SIG-M5 treated with dmso at 0.1 percent for 504 hours (cell line): ENCODE data around the gene SAMD4A.
"Not testable (repeated sequence)": the region's sequence is repeated elsewhere in the genome, so short reads cannot be mapped to it uniquely, and the experiment has no call there.

ENCODE experiments used
- DNase-seq: peaks from one replicate; lab custom pipeline; 2025; ENCODE audit not compliant: unreplicated experiment; lab: John Stamatoyannopoulos, UW

SAMD4A gene

DNA sequence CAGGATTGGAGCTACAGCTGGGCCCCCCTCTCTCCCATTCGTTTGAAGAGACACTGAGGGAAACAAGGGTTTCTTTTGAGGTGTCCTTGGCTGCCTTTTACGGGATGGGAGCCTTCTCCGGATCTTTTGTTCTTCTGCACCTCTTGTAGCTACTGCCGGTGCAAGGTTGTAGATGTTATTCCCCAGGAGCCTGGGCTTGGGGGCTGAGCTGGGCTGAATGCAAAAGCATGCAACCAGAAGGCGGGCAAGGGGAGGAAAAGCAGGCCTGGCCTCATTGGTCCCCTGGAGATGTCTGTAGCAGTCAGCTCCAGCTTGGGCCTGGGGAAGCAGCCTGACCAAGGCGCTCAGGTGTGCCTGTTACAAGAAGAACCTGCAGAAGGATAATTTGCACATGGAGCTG, 225.4 kb downstream of the SAMD4A start:
- DNase-seq, result no peak

DNA sequence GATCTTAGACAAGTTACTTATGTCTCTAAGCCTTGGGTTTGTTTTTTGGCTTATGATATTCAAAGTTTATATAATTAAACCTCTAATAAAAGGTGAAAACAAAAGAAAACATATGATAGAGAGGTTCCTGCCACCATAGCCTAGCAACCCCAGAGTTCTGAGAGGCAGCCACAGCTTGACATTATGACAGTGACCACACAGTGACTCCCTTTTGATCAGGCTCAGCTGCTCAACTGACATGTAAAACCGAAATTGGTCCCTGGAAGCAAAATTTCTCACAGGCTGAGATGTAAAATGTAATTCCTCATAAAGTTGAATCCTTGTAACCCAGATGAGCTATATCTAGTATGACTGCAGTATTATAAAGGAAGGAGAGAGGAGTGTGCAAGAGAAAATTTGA, 227.2 kb downstream of the SAMD4A start:
- no peak for DNase-seq

DNA sequence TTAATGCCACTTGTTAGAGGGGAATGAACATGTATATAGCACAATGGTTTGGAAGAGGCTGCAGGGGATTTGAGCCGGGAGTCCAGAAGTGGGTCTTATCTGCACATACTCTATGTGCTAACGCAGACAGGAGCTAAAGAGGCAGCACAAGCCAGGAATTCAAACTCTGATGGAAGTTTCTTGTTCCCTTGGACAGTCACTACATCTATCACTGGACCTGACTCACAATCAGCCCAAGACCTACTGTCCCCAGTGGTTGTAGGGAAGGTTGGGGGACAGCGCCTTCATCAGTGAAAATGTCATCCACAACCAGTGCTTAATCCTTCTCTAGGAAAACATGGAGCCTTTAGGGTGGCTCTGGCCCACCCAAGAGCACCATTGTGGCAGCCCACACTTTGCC, 227.9 kb downstream of the SAMD4A start:
- DNase-seq, result no peak

DNA sequence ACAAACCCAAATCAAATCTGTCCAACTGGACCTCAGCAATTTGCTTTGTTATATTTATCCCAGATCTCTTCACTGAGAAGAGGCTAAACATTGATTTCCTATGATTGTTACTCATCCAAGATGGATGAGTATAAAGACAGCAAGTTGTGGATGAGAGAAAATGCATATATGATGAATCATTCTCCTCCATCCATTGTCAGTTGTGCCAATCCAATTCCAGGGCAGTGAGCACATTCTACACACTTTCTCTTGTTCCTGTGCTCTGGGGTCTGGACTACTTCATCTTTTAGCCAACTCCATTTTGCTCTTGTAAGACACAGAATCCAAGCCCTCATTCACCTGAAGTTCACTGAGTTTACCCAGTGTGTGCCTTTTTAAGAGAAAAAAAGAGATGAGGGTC, 230.0 kb downstream of the SAMD4A start:
- DNase-seq, result no peak

DNA sequence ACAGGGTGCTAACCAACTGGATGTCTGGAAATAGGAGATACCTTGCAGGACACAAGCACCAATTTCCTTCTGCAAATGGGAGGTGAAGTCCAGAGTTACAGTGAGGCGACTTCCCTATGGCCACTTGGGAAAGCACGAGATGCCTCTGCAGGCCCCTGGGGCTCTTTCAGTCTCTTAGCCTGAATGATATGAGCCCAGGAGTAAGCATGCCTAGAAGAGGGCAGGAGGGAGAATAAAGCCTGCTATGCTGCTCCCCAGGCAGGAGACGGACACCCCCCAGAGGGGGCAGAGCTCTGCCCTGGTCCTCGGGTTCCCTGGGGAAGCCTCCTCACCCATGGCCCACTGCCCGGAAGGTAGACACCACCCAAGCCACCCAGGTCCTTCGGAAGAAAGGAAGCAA, 230.6 kb downstream of the SAMD4A start:
- DNase-seq, result no peak

DNA sequence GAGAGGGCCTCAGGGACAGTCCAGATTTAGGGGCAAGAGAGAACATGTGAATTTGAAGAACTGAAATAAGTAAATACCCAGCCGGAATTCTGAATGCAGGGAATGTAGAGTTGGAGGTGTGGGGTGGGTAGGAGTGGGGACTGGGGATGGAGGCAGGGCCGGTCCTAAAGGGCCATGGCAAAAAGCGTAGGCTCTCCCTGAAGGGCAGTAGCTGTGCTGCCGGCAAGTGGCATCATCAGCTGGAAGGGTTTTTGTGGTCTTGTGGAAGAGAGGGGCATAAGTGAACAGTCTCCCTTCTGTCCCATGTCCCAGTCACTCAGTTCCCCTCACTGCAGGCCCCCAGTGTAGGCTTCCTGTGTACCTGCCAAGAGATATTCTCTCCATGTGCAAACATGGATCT, 231.1 kb downstream of the SAMD4A start:
- no peak for DNase-seq

DNA sequence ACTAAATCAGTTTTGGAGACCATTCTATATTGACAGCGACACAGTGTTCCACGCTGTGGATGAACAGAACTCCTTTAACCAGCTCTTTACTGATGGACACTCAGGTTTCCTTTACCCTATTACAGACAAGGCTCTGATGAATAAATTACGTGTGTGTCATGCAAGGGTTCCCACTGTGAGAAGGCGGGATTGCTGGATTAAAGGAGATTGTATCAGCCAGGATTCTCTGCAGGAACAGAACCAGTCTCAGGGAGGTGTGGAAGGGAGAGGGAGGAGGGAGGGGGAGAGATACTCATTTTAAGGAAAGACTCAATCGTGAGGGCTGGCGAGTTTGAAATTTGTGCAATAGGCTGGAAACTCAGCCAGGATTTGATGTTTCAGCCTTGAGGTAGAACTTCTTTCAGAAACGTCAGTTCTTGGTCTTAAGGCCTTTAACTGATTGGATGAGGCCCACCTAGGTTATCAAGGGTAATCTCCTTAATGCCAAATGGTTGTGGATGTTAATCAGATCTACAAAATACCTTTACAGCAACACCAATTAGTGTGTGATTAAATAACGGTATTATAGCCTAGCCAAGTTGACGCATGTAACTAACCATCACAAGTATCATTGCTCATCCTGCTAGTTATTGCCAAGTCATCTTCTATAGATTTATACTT, 231.7 kb downstream of the SAMD4A start:
- DNase-seq, result no peak

DNA sequence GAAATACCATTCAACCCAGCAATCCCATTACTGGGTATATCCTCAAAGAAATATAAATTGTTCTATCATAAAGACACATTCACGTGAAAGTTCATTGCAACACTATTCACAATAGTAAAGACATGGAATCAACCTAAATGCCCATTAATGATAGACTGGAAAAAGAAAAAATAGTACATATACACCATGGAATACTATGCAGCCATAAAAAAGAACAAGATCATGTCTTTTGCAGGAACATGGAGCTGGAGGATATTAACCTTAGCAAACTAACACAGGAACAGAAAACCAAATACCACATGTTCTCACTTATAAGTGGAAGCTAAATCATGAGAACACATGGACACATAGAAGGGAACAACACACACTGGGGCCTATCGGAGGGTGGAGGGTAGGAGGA, 234.6 kb downstream of the SAMD4A start:
- not testable (repeated sequence) for DNase-seq

DNA sequence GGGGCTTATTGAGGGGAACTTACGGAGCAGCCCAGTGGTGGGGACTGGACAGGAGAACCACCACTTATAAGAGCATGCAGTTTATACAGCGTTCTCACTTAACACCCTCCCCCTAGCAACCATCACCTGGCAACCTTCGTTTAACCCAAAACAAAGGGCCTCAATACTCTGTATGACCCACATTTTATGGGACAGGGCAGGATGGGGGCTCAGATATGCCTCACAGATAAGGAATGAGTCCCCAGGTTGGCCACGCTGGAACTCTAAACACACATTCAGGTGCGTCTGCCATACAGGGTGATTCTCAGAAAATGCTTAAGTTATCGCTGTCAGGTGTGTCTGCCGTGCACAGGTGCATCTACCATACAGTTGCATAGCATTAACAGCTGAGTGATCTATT, 236.5 kb downstream of the SAMD4A start:
- DNase-seq, result no peak

DNA sequence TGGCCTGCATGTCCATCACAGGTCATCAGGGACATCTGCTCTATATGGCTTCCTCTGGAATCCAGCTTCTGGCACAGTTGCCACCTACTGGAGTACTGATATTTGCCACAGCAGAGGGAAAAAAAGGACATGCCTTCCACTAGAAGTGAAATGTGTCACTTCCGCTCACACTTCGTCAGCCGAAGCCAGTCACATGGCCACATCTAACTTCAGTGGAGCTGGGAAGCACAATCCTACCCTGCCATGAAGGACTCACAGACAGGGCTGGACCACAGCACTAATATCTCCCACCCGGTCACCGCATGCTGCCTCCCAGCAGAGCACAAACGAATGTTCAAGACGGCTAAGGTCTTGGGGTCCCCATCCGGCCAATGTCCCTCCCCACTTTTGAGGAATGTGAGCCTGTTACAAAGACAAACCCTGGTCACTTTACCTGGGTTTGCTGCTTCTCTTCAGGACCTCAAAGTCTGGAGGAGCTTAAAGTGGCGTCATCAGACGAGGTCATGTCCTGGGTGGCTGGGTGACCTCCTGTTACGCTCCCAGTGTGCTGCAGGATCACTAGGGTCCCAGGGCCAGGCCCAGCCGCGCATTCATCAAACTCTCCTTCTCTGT, 237.1 kb downstream of the SAMD4A start:
- DNase-seq, result no peak

DNA sequence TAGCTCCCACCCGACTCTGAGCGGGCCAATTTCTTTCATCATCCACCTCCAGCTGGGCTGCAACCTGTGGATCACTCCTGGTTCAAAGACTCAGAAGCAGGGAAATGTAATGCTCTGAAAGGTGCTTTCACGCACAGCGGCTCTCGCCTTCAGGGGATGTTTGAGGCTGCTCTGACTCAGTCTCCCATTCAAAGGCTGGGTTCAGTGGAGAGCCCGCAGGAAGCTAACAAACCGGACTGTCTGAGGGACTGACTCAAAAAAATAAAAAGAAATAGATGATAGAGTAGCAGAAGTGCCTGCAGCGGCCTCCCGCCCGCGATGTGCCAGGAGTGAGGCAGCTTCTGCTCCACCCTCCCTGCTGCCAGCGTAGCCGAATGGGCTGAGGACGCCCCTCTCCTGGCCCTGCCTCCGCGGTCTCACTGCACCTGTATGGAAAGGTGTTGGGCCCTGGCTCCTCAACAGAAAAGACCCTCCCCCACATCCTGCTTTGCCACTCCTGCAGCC, 237.7 kb downstream of the SAMD4A start:
- no peak for DNase-seq

DNA sequence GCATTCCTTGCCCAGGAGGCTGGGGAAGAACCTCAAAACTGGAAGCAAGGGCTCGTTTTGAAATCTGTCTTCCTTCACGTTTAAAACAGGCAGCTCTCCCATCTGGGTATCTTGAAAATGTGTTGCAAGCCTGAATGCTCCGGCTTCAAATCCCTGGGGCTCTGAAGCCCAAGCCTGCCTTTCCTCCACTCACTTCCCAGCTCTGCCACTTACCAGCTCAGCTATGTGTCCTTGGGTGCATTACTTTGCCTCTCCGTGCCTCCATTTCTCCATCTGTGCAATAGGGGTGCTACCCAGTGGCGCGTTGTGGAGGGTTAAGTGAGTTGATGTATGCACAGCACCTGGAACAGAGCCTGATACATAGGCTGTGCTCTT, 238.1 kb downstream of the SAMD4A start:
- DNase-seq, result no peak

DNA sequence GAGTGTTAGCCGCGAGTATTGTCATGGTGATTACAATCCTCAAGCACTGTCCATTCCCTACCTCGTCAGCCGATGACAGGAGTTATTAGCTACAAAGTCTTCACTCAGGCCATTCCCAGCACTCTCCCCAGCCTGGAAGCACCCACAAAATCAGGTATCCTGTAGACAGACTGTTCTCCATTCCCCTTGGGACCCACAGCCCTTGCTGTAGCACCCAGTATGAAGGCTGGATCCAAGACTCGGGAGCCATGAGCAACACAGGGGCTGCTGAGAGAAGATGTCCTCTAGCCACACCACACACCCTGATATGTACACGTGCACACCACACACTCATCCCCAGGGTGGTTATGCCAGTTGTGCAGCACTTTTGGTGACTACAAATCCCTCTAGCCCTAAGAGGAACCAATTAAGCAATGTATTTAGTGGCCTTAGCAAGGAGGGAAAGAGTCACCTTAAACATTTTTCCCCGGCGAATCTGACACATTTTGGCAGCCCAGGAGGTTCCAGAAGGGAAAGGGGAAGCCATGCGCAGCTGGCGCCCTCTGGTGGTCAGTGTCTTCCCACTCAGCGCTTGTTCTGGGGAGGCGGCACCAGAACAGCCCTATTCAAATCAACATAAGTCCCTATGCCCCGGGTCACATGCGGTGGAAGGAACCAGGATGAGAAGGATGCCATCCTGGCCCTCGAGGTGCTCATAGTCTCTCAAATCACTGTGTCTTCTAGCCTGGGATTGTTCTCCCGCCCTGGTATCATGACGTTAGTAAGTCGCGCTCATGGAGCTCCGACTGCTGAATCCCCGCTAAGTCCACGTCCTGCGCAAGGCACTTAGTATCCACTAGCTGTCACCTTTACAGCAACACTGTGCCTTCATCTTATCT, 238.8 kb downstream of the SAMD4A start:
- DNase-seq, result peak; percentile 56

DNA sequence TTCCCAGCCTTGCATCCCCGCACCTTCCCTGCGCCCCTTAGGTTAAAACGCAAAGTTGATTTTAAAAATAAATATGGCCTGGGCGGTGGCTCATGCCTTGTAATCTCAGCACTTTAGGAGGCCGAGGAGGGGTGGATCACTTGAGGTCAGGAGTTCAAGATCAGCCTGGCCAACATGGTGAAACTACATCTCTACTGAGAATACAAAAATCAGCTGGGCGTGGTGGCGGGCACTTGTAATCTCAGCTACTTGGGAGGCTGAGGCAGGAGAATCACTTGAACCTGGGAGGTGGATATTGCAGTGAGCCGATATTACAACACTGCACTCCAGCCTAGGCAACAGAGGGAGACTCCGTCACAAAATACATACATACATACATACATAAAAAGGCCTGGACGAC, 239.7 kb downstream of the SAMD4A start:
- DNase-seq, result no peak

DNA sequence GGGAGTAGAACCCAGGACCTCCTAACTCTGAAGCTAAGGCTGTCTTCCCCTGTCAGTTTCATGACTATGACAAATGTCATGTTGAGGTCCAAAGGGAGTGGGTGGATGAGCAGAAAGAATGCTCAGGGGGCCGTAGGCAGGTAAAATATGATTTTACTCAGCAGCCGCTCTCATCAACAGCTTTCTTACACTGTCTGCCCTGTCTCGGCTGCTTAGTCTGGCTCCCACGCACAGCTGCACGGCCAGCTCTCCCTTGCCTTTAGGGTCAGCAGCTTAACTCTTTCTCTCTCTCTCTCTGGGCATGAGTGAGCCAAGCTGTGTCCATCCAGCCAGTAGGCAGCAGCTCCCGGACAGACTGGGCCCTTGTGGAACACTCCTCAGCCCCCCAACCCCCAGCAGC, 240.5 kb downstream of the SAMD4A start:
- no peak for DNase-seq

DNA sequence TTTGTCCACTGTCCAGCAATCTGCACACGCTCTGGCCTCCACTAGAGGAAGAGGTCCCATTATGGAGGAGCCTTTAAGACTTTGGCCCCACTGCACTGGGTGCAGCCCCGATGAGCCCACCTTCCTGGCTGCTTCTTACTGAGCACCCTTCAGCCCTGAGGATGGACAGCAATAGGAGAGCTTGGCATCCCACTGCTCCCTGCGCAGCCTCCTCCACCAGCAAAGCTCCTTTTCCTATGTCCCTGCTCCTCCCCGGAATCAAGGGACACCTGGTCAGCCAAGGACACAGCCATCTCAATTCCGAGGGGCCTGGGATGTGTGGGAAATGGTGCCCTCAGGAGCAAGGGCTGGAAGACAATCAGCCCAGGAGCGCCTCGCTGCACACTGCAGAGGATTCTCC, 241.0 kb downstream of the SAMD4A start:
- no peak for DNase-seq

DNA sequence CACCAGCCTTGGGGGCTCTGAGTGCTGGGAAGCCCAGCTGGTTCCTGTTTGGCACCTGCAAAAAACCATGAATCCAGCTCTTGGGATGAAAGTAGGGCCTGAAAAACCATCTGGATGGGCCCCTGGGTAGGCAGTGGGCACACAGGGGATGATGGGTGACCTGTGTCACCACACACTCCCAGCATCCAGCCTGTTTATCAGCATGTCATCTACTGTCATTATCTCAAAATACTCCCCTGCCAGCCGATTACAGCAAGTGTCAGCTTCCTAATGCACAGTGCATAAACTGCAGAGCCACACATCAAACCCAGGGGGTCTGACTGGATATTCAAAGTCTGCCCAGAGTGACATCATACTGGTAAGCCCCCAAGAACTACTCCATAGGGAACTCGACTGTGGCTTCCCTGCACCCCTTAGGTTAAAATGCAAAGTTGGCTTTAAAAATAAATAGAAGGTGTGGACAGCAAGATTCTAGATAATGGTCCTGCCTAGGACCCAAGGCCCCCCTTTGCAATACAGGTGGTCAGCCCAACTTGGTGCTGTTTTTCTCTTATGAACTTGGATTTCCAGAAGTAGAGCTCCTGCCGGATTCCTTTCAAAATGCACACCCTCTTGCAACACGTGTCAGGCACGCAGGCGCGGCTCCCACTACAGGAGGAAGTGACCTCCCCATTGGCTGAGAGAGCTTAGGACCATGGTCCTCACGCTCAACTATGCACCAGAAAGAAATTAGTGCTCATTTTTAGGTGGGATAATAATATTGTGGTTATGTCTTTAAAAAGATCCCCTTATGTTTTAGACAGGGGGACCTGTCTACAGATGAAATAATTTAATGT, 241.6 kb downstream of the SAMD4A start:
- DNase-seq, result no peak

DNA sequence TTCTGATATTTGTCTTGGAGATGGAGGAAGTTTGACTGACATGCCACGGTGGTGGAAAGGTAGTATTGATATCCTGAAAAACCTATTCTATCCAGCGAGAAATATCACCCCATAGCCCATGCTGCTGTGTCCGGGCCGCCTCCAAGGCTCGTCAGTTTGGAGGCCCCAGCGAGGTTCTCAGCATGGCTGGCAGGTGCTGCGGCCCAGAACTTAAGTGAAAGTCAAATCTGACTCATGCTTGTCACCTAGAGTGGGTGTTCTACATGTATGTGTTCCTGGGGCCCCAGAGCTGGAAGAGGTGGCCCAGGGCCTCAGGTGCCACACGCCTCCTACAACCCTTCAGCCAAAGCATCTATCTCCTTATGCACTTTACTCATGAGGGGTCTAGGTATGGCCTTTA, 242.8 kb downstream of the SAMD4A start:
- DNase-seq, result no peak

DNA sequence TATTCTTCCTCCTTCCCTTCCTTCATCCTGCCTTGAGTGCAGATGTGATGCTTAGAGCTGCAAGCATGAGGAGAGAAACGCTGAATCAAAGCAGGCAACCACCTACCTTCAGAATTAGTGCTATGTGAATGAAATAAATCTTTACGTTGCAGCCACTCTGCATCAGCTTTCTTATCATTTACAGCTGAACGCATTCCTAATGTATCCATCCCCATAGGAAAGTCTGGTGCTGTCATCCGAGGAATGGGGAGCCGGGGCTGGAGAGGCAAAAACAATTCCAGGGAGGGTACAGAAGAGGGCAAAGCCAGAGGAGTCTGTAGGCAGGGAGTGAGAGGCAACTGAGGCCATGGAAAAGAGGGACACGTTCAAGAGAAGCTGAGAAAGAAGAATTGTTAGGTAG, 245.7 kb downstream of the SAMD4A start:
- DNase-seq, result no peak

DNA sequence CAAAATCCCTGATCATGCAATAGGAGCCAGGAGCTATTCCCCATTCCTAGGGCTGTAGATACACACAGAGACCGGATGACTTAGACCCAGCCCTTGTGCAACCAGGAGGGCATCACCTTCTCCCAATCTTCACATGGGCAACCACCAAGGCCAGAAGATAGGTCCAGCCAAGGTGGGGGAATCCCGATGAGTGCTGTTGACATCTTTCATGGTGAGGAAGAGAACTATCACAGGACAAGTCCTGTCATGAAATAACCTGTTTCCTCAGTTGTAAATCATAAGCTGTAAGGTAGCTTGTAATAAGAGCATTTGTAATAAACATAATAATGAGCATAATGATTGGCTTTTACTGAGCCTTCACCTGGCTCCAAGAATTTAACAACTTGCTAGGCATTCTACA, 246.2 kb downstream of the SAMD4A start:
- no peak for DNase-seq

DNA sequence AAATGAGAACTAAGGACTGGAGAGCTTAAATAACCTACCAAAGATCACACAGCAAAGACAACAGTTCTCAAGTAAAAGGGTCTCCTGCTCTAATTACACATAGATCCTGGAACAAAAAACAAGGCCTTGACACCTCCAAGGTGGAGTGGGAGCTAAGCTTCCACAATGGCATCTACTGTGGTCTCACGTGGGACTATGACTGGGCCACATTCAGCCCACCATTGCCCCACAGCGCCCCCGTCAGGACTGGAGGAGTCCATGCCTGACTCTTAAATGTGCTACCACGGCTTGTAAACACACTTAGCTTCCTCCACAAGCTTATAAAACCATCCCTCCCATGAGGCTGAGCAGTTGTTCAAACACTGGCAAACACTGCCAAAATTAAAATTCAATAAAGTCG, 247.1 kb downstream of the SAMD4A start:
- DNase-seq, result no peak
